Measurements from ENCODE around the gene SLC29A2. TPM values are rescaled to one million over a fixed set of nuclear protein-coding genes. Genes with fewer than 3 reads are reported as not detected.
A peak's percentile ranks its signal among the peaks of the same experiment; 100 is the strongest.

SLC29A2 gene
- polyA plus RNA-seq, 3 donors, result 0.11 to 1.3 TPM; not detected in 1

GRCh38 chr11:66408488-66409214 lies 37.1 kb upstream of the SLC29A2 start:
- Mint-ChIP-seq H3K4me1 (peaks cover 4% of the 10 kb centered on the region), H3K27me3 (ENCODE audit: low read depth in 3 of 3) (peaks cover 17 to 39% (median 30%) of the 10 kb centered on the region in 3 donors), H3K4me3 (peak overlapping the region; percentile 47 to 71), H3K9me3 (no peaks in the 10 kb centered on the region), H3K27ac (no peak overlapping the region), H3K36me3 (no peaks in the 10 kb centered on the region)
- Histone ChIP-seq H2AFZ (ENCODE audit: insufficient read depth, low read depth, low read length, poor library complexity, severe bottlenecking) (peak overlapping the region; percentile 53), H3K27ac (ENCODE audit: low read depth in 1 of 2, low read length in 2 of 2) (no peak overlapping the region), H4K20me1 (ENCODE audit: insufficient read depth, low read length) (no peaks in the 10 kb centered on the region), H3K4me2 (replicated peaks; ENCODE audit: extremely low read depth, low read length, poor library complexity, severe bottlenecking) (peak overlapping the region; percentile 74), H3K79me2 (ENCODE audit: insufficient read depth, low read length) (no peaks in the 10 kb centered on the region), H3K9ac (ENCODE audit: insufficient read depth, low read length, poor library complexity, severe bottlenecking) (no peak overlapping the region), H3K9me3 (replicated peaks in 1 of 2; ENCODE audit: control insufficient read depth in 1 of 2, insufficient read depth in 1 of 2, low read length in 2 of 2) (no peaks in the 10 kb centered on the region), H3K4me1 (ENCODE audit: control insufficient read depth in 1 of 2, insufficient read depth in 2 of 2, low read length in 2 of 2) (peaks cover 7 to 12% of the 10 kb centered on the region in 2 donors), H3K4me3 (replicated peaks in 1 of 3; ENCODE audit: low read depth in 2 of 3, low read length in 3 of 3) (peak overlapping the region in 1 of 3 experiments; percentile 64), H3K27me3 (ENCODE audit: control insufficient read depth in 2 of 2, insufficient read depth in 2 of 2, low read length in 2 of 2) (peaks cover 3 to 14% of the 10 kb centered on the region in 2 donors), H3K36me3 (replicated peaks in 1 of 2; ENCODE audit: control insufficient read depth in 1 of 2, insufficient read depth in 2 of 2, low read length in 2 of 2) (no peaks in the 10 kb centered on the region)
- intact Hi-C loops (cut with micrococcal nuclease), result loop anchor here (1.0 to 5.0 kb wide), 4 partner anchors 22 to 424 kb away; no protein-coding TSS in a partner anchor
- under 1% methylated on average over 47 of the region's 63 CpGs for WGBS (ENCODE audit: insufficient coverage)
- DNase-seq, result peak; percentile 82 to 86 (median 85)
- peak; percentile 100 for TF ChIP-seq CTCF (IDR thresholded peaks at IDR 0.05)

- Mint-ChIP-seq H3K27me3 (ENCODE audit: low read depth in 3 of 3) (peaks cover 15 to 33% (median 30%) of the 10 kb centered on the region in 3 donors), H3K4me3 (no peak overlapping the region), H3K36me3 (no peaks in the 10 kb centered on the region), H3K9me3 (no peaks in the 10 kb centered on the region), H3K4me1 (peaks cover 4% of the 10 kb centered on the region), H3K27ac (no peak overlapping the region)
- Histone ChIP-seq H3K27me3 (ENCODE audit: control insufficient read depth in 2 of 2, insufficient read depth in 2 of 2, low read length in 2 of 2) (peaks cover 3 to 14% of the 10 kb centered on the region in 2 donors), H3K36me3 (replicated peaks in 1 of 2; ENCODE audit: control insufficient read depth in 1 of 2, insufficient read depth in 2 of 2, low read length in 2 of 2) (no peaks in the 10 kb centered on the region), H3K9me3 (replicated peaks in 1 of 2; ENCODE audit: control insufficient read depth in 1 of 2, insufficient read depth in 1 of 2, low read length in 2 of 2) (no peaks in the 10 kb centered on the region), H3K4me2 (replicated peaks; ENCODE audit: extremely low read depth, low read length, poor library complexity, severe bottlenecking) (no peak overlapping the region), H4K20me1 (ENCODE audit: insufficient read depth, low read length) (no peaks in the 10 kb centered on the region), H2AFZ (ENCODE audit: insufficient read depth, low read depth, low read length, poor library complexity, severe bottlenecking) (no peak overlapping the region), H3K79me2 (ENCODE audit: insufficient read depth, low read length) (no peaks in the 10 kb centered on the region), H3K4me1 (ENCODE audit: control insufficient read depth in 1 of 2, insufficient read depth in 2 of 2, low read length in 2 of 2) (peaks cover 7 to 12% of the 10 kb centered on the region in 2 donors), H3K9ac (ENCODE audit: insufficient read depth, low read length, poor library complexity, severe bottlenecking) (no peak overlapping the region), H3K4me3 (replicated peaks in 1 of 3; ENCODE audit: low read depth in 2 of 3, low read length in 3 of 3) (no peak overlapping the region), H3K27ac (ENCODE audit: low read depth in 1 of 2, low read length in 2 of 2) (no peak overlapping the region)
- 82% methylated on average over 2 of the region's 5 CpGs for WGBS (ENCODE audit: insufficient coverage)
- intact Hi-C loops (cut with micrococcal nuclease), result loop anchor here (1.0 to 5.0 kb wide), 4 partner anchors 23 to 425 kb away; no protein-coding TSS in a partner anchor
- no peak for TF ChIP-seq CTCF (IDR thresholded peaks at IDR 0.05)
- no peak for DNase-seq
Observed at GRCh38 chr11:66407651-66408050, 36.1 kb upstream of the SLC29A2 start.

Data from CD14-positive monocyte (primary cell).